GF-D8 (cell line): ENCODE results near the gene DYRK1B.

ENCODE experiments used
- DNase-seq: peaks from one replicate; lab custom pipeline; 2025; lab: John Stamatoyannopoulos, UW

Gene DYRK1B

GRCh38 chr19:39858541-39858940 is 24.6 kb upstream of the DYRK1B start:
- no peak for DNase-seq

DNA sequence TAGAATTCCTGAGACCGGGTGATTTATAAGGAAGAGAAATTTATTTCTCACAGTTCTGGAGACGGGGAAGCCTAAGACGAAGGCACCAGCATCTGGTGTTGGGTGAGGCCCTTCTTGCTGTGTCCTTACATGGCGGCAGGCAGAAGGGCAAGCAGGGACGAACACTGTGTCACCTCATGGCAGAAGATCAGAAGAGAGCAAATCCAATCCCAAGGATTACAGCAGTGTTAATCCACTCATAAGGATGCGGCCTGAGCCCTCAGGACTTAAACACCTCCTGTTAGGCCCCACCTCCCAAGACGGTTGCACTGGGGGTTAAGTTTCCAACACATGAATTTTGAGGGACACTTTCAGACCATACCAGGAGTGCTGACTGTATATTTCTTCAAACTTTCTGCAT is 18.9 kb upstream of the DYRK1B start:
- no peak for DNase-seq

GRCh38 chr19:39850892-39851291 is 16.9 kb upstream of the DYRK1B start:
- DNase-seq, result no peak

- DNase-seq, result no peak
Measured at GRCh38 chr19:39848392-39848791, 14.4 kb upstream of the DYRK1B start.

GRCh38 chr19:39847525-39847924 is 13.6 kb upstream of the DYRK1B start:
- DNase-seq, result no peak

DNA sequence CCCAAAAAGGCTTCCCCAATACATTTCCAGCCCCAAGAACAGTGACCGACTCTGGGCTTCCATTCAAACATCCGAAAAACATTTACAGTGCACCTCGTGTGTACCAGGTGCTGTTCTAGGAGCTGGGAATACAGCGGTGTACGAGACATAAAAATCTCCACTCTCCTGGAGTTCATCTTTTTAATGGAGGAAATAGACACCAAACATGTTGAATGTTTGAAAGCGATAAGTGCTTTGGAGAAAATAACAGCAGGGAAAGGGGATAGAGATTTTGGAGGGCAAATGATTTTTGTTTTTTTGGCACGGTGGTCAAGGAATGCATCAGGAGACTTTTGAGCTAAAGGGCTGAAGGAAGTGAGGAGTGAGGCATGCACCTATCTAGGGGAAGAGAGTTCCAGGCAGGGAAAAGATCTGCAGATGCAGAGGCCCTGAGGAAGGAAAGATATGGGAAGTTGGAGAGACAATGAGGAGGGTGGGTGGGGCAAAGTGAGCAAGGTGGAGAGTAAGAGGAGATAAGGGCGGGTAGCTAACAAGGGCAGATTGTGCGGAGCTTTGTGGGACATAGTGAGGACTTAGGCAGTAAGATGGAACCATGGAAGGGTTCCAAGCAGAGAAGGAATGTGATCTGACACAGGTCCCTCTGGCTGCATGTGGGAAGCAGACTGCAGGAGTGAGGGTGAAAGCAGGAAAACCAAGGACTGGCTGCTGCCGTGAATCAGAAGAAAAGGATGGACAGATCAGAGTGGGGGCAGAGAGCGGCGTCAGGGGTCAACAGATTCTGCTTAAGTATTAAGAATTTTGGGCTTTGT is 12.9 kb upstream of the DYRK1B start:
- no peak for DNase-seq

GRCh38 chr19:39845933-39846677 is 12.1 kb upstream of the DYRK1B start, which contains the start of gene FBL:
Gene FBL, minus strand, starts transcription at chr19:39846379. Its CDS starts 79 bp downstream, at chr19:39846300.
- DNase-seq, result peak; percentile 80

GRCh38 chr19:39845584-39845932 is 11.6 kb upstream of the DYRK1B start:
- DNase-seq, result no peak

DNA sequence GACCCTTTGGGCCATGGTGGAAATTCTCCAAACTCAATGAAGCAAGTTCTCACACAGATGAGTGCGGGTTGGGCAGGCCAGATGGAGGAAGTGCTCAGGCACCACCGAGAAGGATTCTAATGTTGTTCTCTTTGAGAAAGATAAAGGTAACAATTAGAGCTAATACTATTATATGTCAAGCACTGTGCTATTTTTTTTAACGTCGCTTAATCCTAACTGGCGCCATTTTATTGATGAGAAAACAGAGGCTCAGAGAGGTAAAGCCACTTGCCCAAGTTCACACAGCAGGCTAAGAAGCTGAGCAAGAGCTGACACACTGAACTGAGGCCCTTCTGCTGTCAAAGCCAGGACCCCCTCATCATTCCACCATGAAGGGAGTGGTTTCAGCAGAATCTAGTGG is 11.2 kb upstream of the DYRK1B start:
- no peak for DNase-seq

- DNase-seq, result no peak
Measured at GRCh38 chr19:39843919-39844793, 10.2 kb upstream of the DYRK1B start.

DNA sequence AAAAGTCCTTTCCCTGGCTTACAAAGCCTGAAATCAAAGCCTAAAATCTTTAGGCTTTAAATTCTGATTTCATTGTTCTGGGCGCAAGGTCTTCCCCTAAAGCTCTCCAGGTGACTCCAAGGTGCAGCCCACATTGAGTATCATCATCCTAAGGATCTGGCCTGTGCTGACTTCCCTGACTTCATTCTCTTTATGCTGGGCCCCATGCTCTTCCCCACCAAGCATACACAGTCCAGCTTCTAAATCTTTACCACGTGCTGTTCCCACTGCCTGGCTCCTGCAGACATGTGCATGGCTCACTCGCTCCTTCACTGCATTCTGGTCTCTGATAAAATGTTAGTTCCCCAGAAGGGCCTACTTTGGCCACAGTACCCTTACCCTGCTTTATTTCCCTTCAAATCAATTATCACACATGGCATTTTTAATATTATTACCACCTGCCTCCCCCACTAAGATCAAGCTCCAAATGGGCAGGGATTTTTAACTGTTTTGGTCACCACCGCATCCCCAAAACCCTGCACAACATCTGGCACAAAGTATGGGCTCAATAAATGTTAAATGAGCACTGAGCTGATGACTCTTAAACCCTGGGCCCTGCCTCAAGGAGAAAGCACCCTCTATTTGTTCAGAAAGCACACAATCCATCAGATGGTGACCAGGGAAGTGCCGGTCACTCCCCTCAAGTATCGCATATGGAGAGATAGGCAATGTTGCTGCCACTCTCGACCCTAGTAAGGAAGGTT is 8.9 kb upstream of the DYRK1B start:
- DNase-seq, result no peak

- no peak for DNase-seq
Measured at GRCh38 chr19:39841041-39841440, 7.1 kb upstream of the DYRK1B start.

GRCh38 chr19:39840492-39840891 is 6.5 kb upstream of the DYRK1B start:
- no peak for DNase-seq

- DNase-seq, result no peak
Measured at GRCh38 chr19:39839678-39840327, 5.8 kb upstream of the DYRK1B start.

- DNase-seq, result no peak
Measured at GRCh38 chr19:39838569-39838968, 4.6 kb upstream of the DYRK1B start.

DNA sequence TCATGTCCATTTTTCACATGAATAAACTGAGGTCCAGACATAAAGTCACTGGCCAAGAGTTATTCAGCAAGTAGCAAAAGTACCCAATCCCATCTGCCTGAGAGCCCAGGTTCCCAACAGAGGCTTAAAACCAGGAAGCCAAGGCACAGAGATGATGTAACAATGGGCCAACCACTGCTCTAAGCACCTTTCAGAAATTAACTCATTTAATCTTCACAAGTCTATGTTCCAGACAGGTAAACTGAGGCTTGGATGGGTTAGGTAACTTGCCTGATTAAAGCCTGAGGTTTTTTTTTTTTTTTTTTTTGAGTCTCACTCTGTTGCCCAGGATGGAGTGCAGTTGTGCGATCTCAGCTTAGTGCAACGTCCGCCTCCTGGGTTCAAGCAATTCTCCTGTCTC is 4.0 kb upstream of the DYRK1B start:
- no peak for DNase-seq

DNA sequence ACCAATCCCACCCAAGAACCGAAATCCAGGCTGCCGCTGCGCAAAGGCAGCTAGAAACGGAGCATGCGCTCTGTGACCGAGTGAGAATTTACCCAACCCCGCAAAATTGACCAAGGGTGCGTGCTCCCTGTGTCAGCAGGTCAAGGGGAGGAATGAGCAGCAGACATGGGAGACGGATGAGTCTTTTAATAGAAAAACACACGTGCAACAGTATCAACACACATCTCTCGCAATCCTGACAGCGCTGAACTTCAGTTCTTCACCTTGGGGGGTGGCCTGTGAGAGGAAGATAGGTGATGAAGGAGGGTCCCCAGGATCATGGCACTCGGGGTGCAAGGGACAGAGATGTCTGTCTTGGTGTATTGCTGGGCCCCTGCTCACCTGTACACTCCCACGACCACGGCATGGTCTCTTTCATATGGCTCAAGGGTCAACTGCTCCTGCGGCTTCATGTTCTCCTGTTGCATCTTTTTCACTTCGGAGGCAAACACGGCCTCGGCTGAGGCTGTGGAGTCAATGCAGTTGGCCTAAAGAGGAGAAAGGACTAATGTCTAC is 402 bp upstream of the DYRK1B start:
- DNase-seq, result no peak

- no peak for DNase-seq
Measured at GRCh38 chr19:39833160-39833463, 850 bp downstream of the DYRK1B start.

- DNase-seq, result no peak
Measured at GRCh38 chr19:39832341-39833083, 1.4 kb downstream of the DYRK1B start.

- no peak for DNase-seq
Measured at GRCh38 chr19:39831679-39832078, 2.3 kb downstream of the DYRK1B start.
